Measurements from ENCODE around the gene HCAR1.
"Not testable (repeated sequence)": the region's sequence is repeated elsewhere in the genome, so short reads cannot be mapped to it uniquely, and the experiment has no call there.

GRCh38 chr12:122715211-122715610, 15.4 kb downstream of the HCAR1 start:
- TF ChIP-seq CTCF (conservative IDR thresholded peaks at IDR 0.05; ENCODE audit: low read depth, low read length); MXI1 (IDR thresholded peaks at IDR 0.05; ENCODE audit: borderline replicate concordance, low read depth, low read length); CHD1 (IDR thresholded peaks at IDR 0.05; ENCODE audit: low read depth, low read length); SMC3 (IDR thresholded peaks at IDR 0.05; ENCODE audit: low read depth, low read length); FOS (IDR thresholded peaks at IDR 0.05; ENCODE audit: low read depth, low read length); POLR2A (IDR thresholded peaks at IDR 0.05; ENCODE audit: low read depth, low read length); ELK1 (IDR thresholded peaks at IDR 0.05; ENCODE audit: borderline replicate concordance, low read depth, low read length); NFE2L2 (IDR thresholded peaks at IDR 0.05; ENCODE audit: low read depth, low read length); CEBPB (IDR thresholded peaks at IDR 0.05; ENCODE audit: low read depth, low read length); RAD21 (IDR thresholded peaks at IDR 0.05; ENCODE audit: low read length): not testable (repeated sequence)

Data from IMR-90 (cell line).